Omental fat pad (tissue), 4 donors: ENCODE measurements around the gene PIWIL4. TPM values are rescaled to one million over a fixed set of nuclear protein-coding genes. Genes with fewer than 3 reads are reported as not detected.

Experiments
- ATAC-seq: fragments of 150-250 bp; one replicate; pipeline ENCODE4 v1.9.1; 2016; ENCODE audit warnings: mild to moderate bottlenecking, moderate library complexity; ENCODE audit not compliant: low FRiP score
- DNase-seq: peaks from one replicate; pipeline ENCODE4 v3.0.0-alpha.2; 2019; ENCODE audit warnings: low spot score
- total RNA-seq, 4 donors: library from RNA; depleted of rRNA; stranded (reverse); fragments of >200 nt; gene quantifications; one replicate each; pipeline ENCODE4 v1.1.0, GENCODE V29; 2016
- TF ChIP-seq, protein P1 (sequence below), 3 donors: fragments of 450-650 bp; IDR thresholded peaks; one replicate each; pipeline ENCODE4 v1.5.1; 2016 to 2017; ENCODE audit warnings: antibody characterized with exemption in 3 of 3, mild to moderate bottlenecking in 3 of 3, moderate library complexity in 2 of 3

The PIWIL4 gene
- total RNA-seq, 4 donors from 2014 or later = 2.3 to 6.0 (median 2.7) TPM

DNA sequence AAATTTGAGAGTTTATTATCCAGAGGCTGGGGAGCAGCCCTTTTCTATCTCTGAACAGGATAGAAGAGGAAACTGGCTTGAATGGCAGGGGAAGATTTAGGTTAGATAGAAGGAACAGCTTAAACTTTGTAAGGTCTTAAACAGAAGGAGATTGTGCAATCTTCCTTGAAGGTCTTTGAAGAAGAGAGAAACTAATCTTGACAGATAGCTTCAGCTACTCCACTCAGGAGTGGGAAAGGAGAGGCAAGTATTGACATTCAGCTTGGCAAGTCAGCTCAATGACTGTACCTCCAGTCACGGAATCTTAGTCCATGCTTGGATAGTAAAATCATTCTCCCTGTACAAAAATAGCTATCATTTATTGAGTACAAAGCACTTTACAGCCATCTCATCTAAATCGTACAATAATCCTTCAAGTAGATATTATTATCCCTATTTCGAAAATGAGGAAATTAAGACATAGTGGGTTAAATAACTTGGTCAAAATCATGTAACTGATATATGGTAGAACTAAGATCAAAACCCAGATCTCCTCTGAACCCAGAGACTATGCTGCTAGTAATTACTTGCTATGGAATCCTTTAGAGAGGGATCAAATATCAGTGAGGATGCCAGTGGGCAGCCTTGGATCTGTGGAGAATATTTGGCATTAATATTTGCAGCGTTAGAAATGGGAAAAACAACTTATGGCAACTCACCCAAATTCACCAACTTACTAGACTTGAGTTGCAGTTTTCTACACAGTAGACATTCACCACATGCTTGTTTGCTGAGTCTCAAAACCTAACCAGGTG lies 40.3 kb upstream of the PIWIL4 start:
- TF ChIP-seq, protein P1, sequence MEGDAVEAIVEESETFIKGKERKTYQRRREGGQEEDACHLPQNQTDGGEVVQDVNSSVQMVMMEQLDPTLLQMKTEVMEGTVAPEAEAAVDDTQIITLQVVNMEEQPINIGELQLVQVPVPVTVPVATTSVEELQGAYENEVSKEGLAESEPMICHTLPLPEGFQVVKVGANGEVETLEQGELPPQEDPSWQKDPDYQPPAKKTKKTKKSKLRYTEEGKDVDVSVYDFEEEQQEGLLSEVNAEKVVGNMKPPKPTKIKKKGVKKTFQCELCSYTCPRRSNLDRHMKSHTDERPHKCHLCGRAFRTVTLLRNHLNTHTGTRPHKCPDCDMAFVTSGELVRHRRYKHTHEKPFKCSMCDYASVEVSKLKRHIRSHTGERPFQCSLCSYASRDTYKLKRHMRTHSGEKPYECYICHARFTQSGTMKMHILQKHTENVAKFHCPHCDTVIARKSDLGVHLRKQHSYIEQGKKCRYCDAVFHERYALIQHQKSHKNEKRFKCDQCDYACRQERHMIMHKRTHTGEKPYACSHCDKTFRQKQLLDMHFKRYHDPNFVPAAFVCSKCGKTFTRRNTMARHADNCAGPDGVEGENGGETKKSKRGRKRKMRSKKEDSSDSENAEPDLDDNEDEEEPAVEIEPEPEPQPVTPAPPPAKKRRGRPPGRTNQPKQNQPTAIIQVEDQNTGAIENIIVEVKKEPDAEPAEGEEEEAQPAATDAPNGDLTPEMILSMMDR (IDR thresholded peaks at IDR 0.05) = no peak
- ATAC-seq (no peak), DNase-seq (no peak)

DNA sequence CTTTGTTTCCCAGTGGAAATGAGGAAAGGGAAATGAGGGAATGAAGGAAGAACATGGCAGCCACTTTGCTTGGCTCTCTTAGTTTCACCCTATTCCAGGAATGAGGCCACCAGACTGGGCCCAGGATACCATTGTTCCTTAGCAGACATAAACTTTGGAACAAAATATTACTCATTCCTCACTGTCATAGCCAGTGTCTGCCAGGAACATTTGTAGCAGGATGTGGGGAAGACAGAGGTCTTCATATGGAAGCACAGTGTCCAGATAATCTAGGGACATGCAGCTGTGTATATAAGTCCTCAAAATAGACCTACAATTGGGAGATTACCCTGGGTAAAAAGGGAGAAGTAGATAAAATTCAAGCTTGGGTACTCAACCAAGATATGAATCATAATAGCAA lies 38.6 kb upstream of the PIWIL4 start:
- TF ChIP-seq, protein P1 (IDR thresholded peaks at IDR 0.05) = no peak
- ATAC-seq (no peak), DNase-seq (no peak)

DNA sequence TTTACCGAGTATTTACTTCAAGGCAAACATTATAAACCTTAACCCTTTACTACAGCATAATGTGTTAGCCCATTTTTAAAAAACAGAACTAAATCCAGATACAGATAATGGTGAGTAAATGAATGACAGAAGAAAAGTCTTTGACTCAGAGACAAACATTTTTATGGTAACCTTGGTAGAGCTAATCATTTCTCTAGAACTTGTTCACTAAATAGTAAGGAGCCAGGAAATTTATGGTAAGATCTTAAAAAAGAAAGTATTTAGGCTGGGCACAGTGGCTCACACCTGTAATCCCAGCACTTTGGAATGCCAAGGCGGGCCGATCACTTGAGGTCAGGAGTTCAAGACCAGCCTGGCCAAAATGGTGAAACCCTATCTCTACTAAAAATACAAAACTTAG lies 35.0 kb upstream of the PIWIL4 start:
- TF ChIP-seq, protein P1 (IDR thresholded peaks at IDR 0.05) = no peak
- ATAC-seq (no peak), DNase-seq (no peak)

DNA sequence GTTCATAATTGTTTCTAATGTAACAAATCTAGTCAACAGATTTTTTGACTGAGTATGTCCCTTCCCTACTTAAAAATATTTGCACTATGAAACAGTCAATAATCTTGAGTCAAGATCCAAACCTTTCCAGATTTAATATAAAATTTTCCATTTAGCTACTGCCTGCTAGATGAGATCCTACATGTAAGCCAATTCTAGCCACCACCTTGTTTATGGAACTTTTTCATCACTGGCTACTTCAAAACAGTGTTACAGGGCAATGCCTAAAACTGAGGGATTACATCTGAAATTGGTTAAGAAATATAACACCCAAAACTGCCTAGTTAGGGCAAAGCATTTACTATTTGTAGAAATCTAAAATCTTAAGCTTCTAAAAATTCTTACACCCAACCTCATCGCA lies 34.0 kb upstream of the PIWIL4 start:
- TF ChIP-seq, protein P1 (IDR thresholded peaks at IDR 0.05) = no peak
- no peak for DNase-seq
- no peak for ATAC-seq

DNA sequence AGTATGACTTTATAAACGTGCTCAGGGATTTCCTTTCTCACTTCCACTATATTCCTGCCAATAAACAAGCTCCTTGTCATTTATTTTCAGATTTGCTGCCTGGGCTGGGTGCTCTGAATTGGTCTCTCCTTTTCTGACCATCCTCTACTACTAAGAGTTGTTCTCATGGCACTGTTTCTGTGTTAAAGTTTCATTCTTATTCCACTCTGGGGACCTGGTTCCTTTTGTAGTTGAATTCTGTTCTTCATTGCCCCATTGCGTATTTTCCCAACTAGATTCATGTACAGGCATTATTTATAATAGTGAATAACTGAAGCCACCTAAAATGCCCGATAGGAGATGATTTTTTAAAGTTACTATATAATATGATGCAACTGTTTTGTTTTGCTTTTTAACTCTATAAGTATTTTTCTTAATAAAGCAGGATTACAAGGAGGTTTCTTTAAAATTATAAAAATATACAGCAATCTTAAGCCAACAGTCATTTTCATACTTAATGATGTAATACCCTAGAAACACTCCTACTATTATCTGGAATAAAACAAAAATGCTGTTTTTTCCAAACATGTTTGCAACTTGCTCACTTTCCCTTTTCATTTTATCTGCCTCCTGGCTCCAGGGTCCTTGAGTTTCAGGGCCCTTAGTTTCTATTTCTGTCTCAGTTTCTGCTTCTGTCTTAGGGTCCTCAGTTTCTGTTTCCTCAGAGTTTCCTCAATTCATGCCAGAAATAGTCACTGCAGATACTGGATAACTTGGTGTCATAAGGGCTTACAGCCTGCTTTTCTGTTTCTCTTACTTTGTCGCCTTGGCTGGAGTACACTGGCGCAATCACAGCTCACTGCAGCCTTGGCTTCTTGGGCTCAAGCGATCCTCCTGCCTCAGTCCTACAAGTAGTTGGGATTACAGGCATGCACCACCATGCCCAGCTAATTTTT lies 33.2 kb upstream of the PIWIL4 start:
- ATAC-seq (no peak), DNase-seq (no peak)
- TF ChIP-seq, protein P1 (IDR thresholded peaks at IDR 0.05) = no peak

DNA sequence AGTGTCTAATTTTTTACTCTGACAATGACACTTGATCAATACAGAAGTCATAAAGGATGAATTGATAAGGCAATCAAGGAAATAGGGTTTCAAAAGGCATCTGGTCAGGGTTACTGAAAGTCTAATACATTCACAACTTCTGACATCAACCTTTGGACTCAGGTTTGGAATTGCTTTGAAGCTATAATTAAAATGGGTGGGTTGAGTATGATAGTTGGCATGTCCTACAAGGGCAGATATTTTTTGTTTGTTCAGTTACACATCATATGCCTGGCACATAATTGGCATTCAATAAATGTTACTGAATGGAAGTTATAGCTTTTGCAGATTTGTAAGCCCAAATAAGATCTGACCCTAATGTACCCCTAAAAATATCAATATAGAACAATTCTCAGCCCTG lies 30.8 kb upstream of the PIWIL4 start:
- ATAC-seq (no peak), DNase-seq (no peak)
- TF ChIP-seq, protein P1 (IDR thresholded peaks at IDR 0.05) = no peak
